GM12892 (cell line): ENCODE results near the gene CARNS1.

Experiments
- POLR2A ChIP-seq: IDR thresholded peaks from 2 replicates; pipeline ENCODE4 v1.6.1; 2011; ENCODE audit warnings: low read depth, low read length, control low read depth
- POLR2AphosphoS5 ChIP-seq: IDR thresholded peaks from 2 replicates; pipeline ENCODE4 v1.6.1; 2011; ENCODE audit warnings: low read depth, low read length, control low read depth

GRCh38 chr11:67429722-67430121 lies 14.2 kb downstream of the CARNS1 start:
- TF ChIP-seq POLR2A (no peak), POLR2AphosphoS5 (no peak)
